NK-92 (cell line): ENCODE measurements around the gene ARRB1.
"Not testable (repeated sequence)": the region's sequence is repeated elsewhere in the genome, so short reads cannot be mapped to it uniquely, and the experiment has no call there.

Source experiments
- DNase-seq: peaks from one replicate; lab custom pipeline; 2025; ENCODE audit not compliant: unreplicated experiment; lab: John Stamatoyannopoulos, UW

ARRB1 gene

DNA sequence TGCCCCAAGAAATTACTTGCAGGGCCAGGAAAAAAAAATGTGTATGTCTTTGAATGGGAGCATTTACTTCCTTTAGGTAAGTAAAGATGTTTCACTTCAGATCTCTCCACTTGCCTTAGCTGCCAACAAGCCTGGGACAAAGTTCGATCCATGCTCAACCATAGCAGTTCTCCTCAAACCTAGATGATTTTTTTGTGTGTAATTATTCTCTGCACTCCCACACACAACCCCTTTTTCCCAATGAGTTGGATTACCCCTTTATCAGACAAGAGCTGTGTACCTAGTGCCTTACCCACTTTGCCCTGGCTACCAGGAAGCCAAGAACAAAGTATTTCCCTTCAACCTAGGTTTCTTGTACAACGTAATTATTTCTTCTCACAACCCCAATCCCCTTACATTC is 75.3 kb downstream of the ARRB1 start:
- DNase-seq, result no peak

DNA sequence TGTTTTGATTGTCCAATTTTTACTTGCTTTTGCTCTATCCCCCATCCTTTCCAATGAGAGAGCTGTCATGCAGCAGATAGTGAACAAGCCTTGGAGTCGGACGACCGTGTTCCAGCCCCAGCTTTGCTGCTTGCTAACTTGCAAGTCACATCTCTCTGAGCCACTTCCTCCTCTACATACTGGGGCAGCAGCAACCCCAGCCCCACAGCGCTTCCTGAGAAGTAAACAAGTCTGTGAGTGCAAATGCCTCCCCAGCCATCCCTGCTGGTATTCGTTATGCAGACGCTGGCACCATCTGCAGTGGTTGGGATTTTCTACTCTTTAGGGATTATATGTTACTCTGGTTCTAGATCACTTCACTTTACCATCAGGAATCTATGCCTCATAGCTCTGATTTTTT is 75.9 kb downstream of the ARRB1 start:
- DNase-seq, result peak; percentile 18

DNA sequence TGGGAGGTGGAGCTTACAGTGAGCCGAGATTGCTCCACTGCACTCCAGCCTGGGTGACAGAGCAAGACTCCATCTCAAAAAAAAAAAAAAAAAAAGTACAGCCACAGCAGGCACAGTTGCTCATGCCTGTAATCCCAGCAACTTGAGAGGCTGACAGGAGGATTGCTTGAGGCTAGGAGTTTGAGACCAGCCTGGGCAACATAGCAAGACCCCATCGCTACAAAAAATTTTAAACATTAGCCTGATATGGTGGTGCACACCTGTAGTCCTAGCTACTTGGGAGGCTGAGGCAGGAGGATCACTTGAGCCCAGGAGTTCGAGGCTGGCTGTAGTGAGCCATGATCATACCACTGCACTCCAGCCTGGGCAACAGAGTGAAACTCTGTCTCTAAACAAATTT is 76.7 kb downstream of the ARRB1 start:
- DNase-seq, result not testable (repeated sequence)

GRCh38 chr11:75273411-75274391 is 77.8 kb downstream of the ARRB1 start:
- DNase-seq, result no peak

GRCh38 chr11:75272821-75273301 is 78.6 kb downstream of the ARRB1 start:
- no peak for DNase-seq

GRCh38 chr11:75272391-75272790 is 79.1 kb downstream of the ARRB1 start:
- DNase-seq, result no peak

DNA sequence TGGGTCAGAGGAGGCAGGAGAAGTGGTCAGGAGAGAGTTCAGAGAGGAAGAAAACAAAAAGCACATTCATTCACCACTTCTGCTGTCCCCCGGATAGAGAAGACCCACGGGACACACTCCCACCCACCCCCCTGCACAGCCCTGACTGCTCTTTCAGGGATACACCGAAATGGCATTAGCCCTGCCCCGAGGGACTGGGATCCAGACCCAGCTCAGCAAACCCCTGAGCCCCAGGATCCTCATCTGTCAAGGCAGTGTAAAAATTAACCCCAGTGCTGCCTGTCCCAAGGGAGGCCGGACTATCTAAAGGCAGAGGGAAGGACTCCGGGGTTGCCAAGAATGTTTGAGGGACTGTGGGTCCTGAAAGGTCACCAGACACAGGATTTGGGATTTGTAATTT is 79.7 kb downstream of the ARRB1 start:
- no peak for DNase-seq

- DNase-seq, result no peak
These were observed 80.5 kb downstream of the ARRB1 start for GRCh38 chr11:75270896-75271418.

GRCh38 chr11:75269896-75270295 is 81.6 kb downstream of the ARRB1 start:
- DNase-seq, result no peak

DNA sequence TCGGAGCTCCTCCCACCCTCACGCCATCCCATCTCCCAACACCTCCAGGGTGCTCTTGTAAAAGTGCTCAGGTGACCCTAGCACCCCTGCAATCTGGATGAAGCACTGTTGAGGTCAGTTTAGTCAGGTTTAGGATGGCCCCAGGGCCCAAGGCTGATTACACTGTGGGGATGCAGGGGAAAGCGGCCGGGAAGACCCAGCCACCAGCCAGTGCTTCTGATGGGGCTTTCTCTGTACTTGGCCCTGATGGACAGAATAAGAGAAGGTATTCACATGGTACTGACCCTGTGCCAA is 82.1 kb downstream of the ARRB1 start:
- no peak for DNase-seq

DNA sequence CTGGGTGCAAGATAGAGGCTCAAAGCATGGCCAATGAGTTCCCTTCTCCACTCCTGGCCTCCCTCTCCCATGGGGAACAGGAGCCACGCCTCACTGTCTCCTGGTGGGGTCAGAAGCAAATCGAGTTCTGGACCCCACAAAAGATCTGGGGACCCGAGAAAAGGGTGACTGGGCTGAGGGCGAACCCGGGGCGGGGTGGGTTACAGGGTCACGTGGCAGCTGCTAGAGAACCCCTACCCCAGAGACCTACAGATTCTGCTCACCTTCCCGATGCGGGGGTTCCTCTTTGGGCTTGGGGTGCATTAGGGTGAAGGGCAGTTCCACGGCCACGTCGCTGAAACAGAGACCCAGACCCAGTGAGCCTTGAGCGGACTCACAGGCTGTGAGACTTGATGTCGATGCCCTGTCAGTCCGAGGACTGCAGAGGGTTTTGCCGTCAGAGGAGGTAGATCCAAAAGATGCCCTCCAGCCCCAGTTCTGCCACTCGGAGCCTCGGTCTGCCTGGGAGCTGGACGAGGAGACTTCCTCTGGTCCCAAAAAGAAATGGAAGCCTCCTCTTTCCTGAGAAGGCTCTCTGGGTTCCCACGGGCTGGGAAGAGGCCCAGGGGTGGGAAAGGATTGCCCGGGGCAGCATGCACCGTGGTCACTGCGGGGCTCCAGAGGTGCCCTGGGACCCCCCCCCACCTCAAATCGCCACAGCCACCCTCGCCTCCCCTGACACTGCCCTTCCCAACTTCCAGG is 82.7 kb downstream of the ARRB1 start:
- no peak for DNase-seq

GRCh38 chr11:75267171-75267970 is 84.1 kb downstream of the ARRB1 start:
- no peak for DNase-seq

DNA sequence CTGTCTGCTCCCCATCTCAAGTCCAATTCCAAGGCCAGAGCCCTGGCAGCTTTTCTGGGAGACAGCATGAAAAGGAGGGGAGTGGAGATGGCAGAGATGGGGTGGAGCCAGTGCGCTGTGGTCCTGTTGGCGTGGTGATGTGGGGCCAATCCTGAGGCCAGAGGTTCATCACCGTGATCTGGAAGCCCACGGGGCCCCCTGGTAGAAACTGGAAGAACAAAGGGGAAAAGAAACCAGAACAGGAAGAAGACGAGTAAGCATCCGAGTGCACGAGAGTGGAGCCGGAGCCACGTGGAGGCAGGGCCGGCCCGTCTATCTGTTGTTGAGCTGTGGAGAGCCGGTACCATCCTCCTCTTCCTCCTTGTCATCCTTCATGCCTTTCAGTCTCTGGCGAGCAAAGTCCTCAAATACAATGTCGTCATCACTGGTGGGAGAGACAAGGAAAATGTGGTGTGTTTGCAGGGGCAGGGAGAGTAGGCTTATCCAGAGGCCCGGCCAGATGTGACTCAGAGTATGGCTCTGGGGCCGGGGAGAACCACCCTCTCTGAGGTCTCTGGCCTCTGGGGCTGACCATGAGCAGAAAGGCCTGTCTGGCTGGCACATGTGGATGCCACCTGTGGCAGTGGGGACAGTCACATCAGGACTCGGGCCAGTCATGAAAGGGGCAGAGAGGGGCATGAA is 85.5 kb downstream of the ARRB1 start:
- DNase-seq, result no peak

DNA sequence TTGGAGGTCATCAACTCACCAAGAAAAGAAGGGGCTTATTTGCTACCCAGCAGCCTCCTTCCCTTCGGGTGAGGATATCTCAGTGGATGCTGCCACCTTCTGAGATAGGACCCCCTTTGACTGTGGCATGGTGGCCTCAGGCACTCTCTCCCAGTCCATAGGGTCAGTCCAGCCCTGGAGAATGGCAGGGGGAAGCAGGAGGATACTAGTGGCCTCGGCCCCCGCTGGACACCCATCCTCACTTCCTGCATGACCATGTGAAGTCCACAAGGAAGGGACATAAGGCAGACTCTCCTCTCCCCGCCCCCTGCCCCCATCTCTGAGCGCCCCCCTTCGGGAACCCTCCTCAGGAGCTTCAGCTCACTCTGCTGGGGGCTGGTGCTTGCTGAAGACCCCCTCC is 86.5 kb downstream of the ARRB1 start:
- DNase-seq, result no peak

DNA sequence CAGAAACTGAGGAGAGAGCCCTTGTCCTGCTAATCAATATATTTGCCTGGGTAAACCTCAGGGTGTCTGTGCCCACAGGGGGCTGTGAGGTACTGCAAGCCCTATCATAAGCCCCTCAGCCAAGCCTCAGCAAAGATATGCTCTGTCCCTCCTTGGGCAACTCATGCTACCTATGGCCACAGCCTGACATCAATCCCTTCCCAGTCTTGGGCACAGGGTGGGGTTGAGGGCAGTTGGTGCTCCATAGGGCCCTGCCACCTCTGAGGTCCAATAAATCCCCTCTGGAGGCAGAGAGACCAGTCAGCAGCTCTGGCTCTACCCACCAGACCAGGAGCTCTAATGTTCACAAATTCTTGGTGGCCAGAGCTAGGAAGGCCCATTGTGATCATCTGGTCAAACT is 87.1 kb downstream of the ARRB1 start:
- no peak for DNase-seq

DNA sequence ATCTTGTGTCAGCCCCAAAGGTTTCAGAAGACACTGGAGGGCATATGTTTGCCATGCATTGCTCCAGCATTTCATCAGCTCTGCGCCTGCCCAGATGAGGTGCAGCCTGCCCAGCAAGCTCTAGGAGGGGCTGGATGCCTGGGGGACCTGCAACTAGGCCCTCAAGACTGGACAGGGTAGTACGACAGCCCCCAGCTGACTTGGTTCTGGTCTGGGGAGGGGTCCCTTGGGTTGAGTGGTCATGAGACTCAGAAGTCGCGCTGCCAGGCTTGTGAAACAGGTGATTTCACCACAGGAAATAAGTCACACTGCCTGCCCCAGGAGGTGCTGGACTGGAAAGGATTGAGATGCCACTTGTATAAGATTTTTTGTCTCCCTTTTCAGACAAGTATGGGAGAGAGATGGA is 87.5 kb downstream of the ARRB1 start:
- no peak for DNase-seq

DNA sequence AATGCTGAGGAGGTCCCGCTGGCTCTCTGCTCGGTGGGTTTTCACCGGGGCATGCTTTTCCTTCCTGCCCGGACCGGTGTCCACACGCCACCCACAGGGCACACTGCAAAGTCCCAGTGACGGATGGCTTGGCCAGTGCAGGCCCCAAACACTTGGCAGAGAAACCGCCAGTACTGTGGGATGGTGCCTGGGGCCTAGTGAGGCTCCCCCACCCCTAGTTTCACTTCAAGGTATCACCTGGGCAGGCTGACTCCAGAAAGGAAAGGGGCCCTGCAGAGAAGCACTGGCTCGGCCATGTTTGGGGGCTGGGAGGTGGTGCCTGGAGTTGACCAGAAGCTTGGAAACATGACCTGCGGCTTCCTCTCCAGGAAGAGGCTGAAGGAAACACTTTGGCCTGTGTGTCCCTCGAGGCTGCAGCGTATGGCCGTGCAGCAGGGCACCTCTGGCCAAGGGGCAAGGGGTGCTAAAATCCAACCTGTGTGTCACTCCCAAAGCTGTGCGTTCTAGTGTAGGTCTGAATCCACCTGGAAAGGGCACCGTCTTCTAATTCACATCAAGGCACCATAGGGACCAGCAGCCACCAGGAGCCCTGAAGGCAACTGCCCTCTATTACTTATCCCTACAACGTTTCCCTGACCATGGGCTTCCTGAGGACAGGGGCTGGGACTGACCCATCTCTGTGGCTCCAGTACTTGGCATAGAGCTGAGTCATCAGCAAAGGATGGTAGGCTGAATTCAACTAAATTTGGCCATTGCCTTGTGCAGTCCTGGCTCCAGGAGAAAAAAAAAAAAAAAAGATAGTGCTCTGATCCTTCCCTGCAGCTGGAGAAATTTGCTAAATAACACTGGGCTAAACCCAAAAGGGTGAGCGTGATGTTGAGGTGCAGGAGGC is 88.3 kb downstream of the ARRB1 start:
- DNase-seq, result no peak

GRCh38 chr11:75262436-75262835 is 89.0 kb downstream of the ARRB1 start:
- DNase-seq, result no peak

DNA sequence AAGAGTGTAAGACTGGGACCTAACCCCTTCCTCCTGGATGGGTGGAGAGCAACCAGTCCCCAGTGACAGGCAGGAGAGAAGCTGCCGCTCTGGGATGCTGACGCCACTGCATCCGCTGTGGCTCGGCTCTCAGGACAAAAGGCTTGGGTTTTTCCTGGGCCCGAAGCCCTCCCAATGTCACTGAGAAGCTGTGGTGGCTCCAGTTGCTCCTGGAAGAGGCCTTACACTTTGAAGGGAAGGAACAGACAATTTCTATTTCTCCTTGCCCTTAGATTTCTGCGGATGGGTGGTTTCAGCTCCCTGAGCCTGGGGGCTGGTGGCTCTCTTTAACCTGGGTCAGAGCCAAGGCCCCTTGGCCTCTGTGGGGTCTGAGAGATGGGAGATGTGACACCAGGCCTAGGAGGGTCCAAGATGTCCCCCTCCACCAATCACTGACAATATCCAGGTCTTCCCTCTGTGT is 89.5 kb downstream of the ARRB1 start:
- DNase-seq, result no peak
